HG03095 (cell line): ENCODE data around the gene ZP3.
"Not testable (repeated sequence)": the region's sequence is repeated elsewhere in the genome, so short reads cannot be mapped to it uniquely, and the experiment has no call there.

Source experiments
- ATAC-seq: cut with Tn5 transposase; IDR thresholded peaks from one replicate; pipeline ENCODE4 v1.9.1; 2021; ENCODE audit warnings: moderate library complexity; ENCODE audit not compliant: unreplicated experiment

The ZP3 gene

GRCh38 chr7:76403780-76404494, 20.8 kb upstream of the ZP3 start:
- no peak for ATAC-seq

GRCh38 chr7:76405738-76406137, 19.0 kb upstream of the ZP3 start:
- no peak for ATAC-seq

- no peak for ATAC-seq
These were observed 17.0 kb upstream of the ZP3 start for GRCh38 chr7:76407718-76408117.

- ATAC-seq, result no peak
These were observed 16.6 kb upstream of the ZP3 start for GRCh38 chr7:76408121-76408560.

- no peak for ATAC-seq
These were observed 15.2 kb upstream of the ZP3 start, which contains the start of gene SSC4D for GRCh38 chr7:76409537-76409936. TSS of gene SSC4D (minus strand) at chr7:76409697. CDS start at chr7:76404439, 5,258 bp downstream.

- no peak for ATAC-seq
These were observed 13.1 kb upstream of the ZP3 start for GRCh38 chr7:76411626-76412025.

- no peak for ATAC-seq
These were observed 12.5 kb upstream of the ZP3 start for GRCh38 chr7:76412249-76412648.

- ATAC-seq, result not testable (repeated sequence)
These were observed 7.0 kb upstream of the ZP3 start for GRCh38 chr7:76417654-76418310.

- not testable (repeated sequence) for ATAC-seq
These were observed 3.7 kb upstream of the ZP3 start for GRCh38 chr7:76421097-76421496.

- ATAC-seq, result no peak
These were observed 911 bp upstream of the ZP3 start for GRCh38 chr7:76423666-76424412.

GRCh38 chr7:76425156-76425555, 406 bp downstream of the ZP3 start:
- ATAC-seq, result no peak

- ATAC-seq, result not testable (repeated sequence)
These were observed 808 bp downstream of the ZP3 start for GRCh38 chr7:76425558-76425957.

- ATAC-seq, result no peak
These were observed 1.5 kb downstream of the ZP3 start for GRCh38 chr7:76426246-76426645.

- ATAC-seq, result no peak
These were observed 2.9 kb downstream of the ZP3 start for GRCh38 chr7:76427635-76428034.

GRCh38 chr7:76428149-76428823, 3.5 kb downstream of the ZP3 start:
- ATAC-seq, result no peak

- ATAC-seq, result no peak
These were observed 4.4 kb downstream of the ZP3 start for GRCh38 chr7:76428868-76429805.

- ATAC-seq, result no peak
These were observed 5.5 kb downstream of the ZP3 start for GRCh38 chr7:76430211-76430610.

- no peak for ATAC-seq
These were observed 6.1 kb downstream of the ZP3 start for GRCh38 chr7:76430836-76431235.

GRCh38 chr7:76437873-76438272, 13.1 kb downstream of the ZP3 start:
- peak; percentile 44 for ATAC-seq
